Sigmoid colon (tissue), 7 donors: ENCODE measurements around the gene NUCKS1. TPM values are rescaled to one million over a fixed set of nuclear protein-coding genes. Genes with fewer than 3 reads are reported as not detected.
A peak's percentile ranks its signal among the peaks of the same experiment; 100 is the strongest.

Experiments
- DNase-seq: peaks from one replicate; pipeline ENCODE4 v3.0.0-alpha.2; 2019
- H3K27ac ChIP-seq, 4 donors: fragments of 200-600 bp; sonication (generic); one replicate each; pipeline ENCODE4 v1.5.1; 2016 to 2019; ENCODE audit warnings: mild to moderate bottlenecking in 1 of 4
- H3K27me3 ChIP-seq, 3 donors: fragments of 200-600 bp; sonication (generic); one replicate each; pipeline ENCODE4 v1.5.1; 2019; ENCODE audit warnings: mild to moderate bottlenecking in 1 of 3
- H3K36me3 ChIP-seq, 4 donors: fragments of 200-600 bp; sonication (generic); one replicate each; pipeline ENCODE4 v1.5.1; 2016 to 2019
- H3K4me1 ChIP-seq, 4 donors: fragments of 200-600 bp; sonication (generic); one replicate each; pipeline ENCODE4 v1.5.1; 2017 to 2019
- H3K4me3 ChIP-seq, 4 donors: fragments of 200-600 bp; sonication (generic); one replicate each; pipeline ENCODE4 v1.5.1; 2017 to 2019; ENCODE audit warnings: mild to moderate bottlenecking in 2 of 4, moderate library complexity in 1 of 4
- H3K9me3 ChIP-seq, 4 donors: fragments of 200-600 bp in 3 of 4; sonication (generic) in 3 of 4; one replicate each; pipeline versions ENCODE4 v1.5.1 to v1.6.1; 2013 to 2019
- EP300 ChIP-seq, 4 donors: sonication (generic); formaldehyde crosslinking; IDR thresholded peaks; one replicate each; pipeline ENCODE4 v1.6.1; 2017; ENCODE audit warnings: antibody characterized with exemption in 4 of 4
- POLR2A ChIP-seq, 2 donors: fragments of 450-650 bp; IDR thresholded peaks; one replicate each; pipeline ENCODE4 v1.6.1; 2016; ENCODE audit warnings: antibody characterized with exemption in 2 of 2, mild to moderate bottlenecking in 2 of 2, moderate library complexity in 2 of 2
- POLR2AphosphoS5 ChIP-seq, 4 donors: sonication (generic); formaldehyde crosslinking; IDR thresholded peaks; one replicate each; pipeline ENCODE4 v1.6.1; 2017; ENCODE audit warnings: antibody characterized with exemption in 4 of 4
- WGBS, 2 donors: extraction: QIAGEN DNeasy Blood & Tissue Kit; methylation state at CpG; one replicate each; pipeline ENCODE4 v1.1.7; 2013; 5-methylcytosine and 5-hydroxymethylcytosine counted together
- intact Hi-C: fragments of 100-400 bp; cut with DNase I; formaldehyde crosslinking; loops from one replicate; pipeline ENCODE4 v1.15.1; 2023
- polyA plus RNA-seq, 3 donors: library from polyadenylated mRNA; stranded (reverse); fragments of 200-250 nt; gene quantifications; one replicate each; pipeline ENCODE4 v1.2.3, GENCODE V29; 2013
- total RNA-seq, 4 donors: library from RNA; depleted of rRNA; stranded (reverse); fragments of >200 nt; gene quantifications; one replicate each; pipeline ENCODE4 v1.1.0, GENCODE V29; 2016
- TF ChIP-seq, protein P1 (sequence below), 4 experiments: fragments of 450-650 bp in 3 of 4; fragments of 200-600 bp in 1 of 4; IDR thresholded peaks; one replicate each; pipeline ENCODE4 v1.5.1; 2016 to 2019; ENCODE audit warnings: antibody characterized with exemption in 4 of 4, mild to moderate bottlenecking in 3 of 4, moderate library complexity in 2 of 4
- donor health status: healthy with polysubstance abuse.
- donor health status: Bipolar disorder and iron deficiency.
- donor health status: healthy.

Gene NUCKS1
- total and polyA plus RNA-seq, 7 donors = 22.2 to 112 (median 88.9) TPM

DNA sequence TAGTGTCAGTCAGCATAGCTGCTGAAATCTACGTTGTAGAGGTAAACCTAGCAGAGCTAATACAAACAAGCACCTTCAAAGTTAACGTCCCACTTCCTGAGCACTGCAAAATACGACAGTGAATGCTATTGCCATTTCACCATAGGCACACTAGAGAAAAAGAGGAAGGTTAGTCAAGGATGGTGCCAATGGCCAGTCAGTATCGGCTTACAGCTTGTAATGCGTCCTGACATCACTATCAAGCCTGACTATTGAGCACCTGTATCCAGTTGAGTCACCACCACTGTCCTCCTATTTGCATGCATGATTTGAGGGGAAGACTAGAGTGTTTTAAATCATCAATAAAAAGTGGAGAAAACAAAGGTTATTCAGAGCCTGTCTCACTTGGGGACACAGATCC, 34.4 kb downstream of the NUCKS1 start:
- Histone ChIP-seq H3K27ac (no peak overlapping the region), H3K4me3 (no peak overlapping the region), H3K27me3 (no peaks in the 10 kb centered on the region), H3K36me3 (peaks cover 20 to 64% (median 37%) of the 10 kb centered on the region in 4 donors), H3K9me3 (no peaks in the 10 kb centered on the region), H3K4me1 (peaks cover 0 to 15% (median 7%) of the 10 kb centered on the region in 4 donors)
- intact Hi-C loops = no loop called here
- 40 to 64% methylated on average over 5 of the region's 5 CpGs for WGBS, 2 donors
- DNase-seq = no peak
- TF ChIP-seq, protein P1, sequence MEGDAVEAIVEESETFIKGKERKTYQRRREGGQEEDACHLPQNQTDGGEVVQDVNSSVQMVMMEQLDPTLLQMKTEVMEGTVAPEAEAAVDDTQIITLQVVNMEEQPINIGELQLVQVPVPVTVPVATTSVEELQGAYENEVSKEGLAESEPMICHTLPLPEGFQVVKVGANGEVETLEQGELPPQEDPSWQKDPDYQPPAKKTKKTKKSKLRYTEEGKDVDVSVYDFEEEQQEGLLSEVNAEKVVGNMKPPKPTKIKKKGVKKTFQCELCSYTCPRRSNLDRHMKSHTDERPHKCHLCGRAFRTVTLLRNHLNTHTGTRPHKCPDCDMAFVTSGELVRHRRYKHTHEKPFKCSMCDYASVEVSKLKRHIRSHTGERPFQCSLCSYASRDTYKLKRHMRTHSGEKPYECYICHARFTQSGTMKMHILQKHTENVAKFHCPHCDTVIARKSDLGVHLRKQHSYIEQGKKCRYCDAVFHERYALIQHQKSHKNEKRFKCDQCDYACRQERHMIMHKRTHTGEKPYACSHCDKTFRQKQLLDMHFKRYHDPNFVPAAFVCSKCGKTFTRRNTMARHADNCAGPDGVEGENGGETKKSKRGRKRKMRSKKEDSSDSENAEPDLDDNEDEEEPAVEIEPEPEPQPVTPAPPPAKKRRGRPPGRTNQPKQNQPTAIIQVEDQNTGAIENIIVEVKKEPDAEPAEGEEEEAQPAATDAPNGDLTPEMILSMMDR (IDR thresholded peaks at IDR 0.05) = no peak
- TF ChIP-seq POLR2AphosphoS5 (IDR thresholded peaks at IDR 0.05) (no peak), EP300 (IDR thresholded peaks at IDR 0.05) (no peak), POLR2A (IDR thresholded peaks at IDR 0.05) (no peak)

DNA sequence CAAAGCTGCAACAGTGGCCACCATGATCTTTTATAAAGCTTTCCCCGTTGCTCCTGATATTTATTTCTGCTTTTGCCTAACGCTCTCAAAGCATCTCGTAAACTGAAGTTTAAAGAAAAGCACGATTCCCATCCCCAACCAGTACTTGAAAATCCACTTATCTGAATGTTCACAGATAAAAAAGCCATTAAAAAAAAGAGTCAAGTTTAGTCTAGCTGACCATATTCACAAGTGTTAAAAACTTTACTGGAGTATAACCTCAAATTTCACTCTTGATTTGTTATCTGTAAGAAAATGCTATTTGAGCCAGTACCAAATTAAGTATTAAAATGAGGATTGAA, 35.1 kb downstream of the NUCKS1 start:
- Histone ChIP-seq H3K4me1 (peaks cover 0 to 15% (median 8%) of the 10 kb centered on the region in 4 donors), H3K27ac (no peak overlapping the region), H3K36me3 (peaks cover 12 to 57% (median 30%) of the 10 kb centered on the region in 4 donors), H3K4me3 (no peak overlapping the region), H3K9me3 (no peaks in the 10 kb centered on the region), H3K27me3 (no peaks in the 10 kb centered on the region)
- no peak for TF ChIP-seq POLR2A (IDR thresholded peaks at IDR 0.05)
- TF ChIP-seq EP300 (IDR thresholded peaks at IDR 0.05) = no peak
- TF ChIP-seq POLR2AphosphoS5 (IDR thresholded peaks at IDR 0.05) = no peak
- TF ChIP-seq, protein P1 (IDR thresholded peaks at IDR 0.05) = no peak
- WGBS, 2 donors = 70 to 82% methylated on average over 4 of the region's 4 CpGs
- DNase-seq = no peak
- intact Hi-C loops = no loop called here

DNA sequence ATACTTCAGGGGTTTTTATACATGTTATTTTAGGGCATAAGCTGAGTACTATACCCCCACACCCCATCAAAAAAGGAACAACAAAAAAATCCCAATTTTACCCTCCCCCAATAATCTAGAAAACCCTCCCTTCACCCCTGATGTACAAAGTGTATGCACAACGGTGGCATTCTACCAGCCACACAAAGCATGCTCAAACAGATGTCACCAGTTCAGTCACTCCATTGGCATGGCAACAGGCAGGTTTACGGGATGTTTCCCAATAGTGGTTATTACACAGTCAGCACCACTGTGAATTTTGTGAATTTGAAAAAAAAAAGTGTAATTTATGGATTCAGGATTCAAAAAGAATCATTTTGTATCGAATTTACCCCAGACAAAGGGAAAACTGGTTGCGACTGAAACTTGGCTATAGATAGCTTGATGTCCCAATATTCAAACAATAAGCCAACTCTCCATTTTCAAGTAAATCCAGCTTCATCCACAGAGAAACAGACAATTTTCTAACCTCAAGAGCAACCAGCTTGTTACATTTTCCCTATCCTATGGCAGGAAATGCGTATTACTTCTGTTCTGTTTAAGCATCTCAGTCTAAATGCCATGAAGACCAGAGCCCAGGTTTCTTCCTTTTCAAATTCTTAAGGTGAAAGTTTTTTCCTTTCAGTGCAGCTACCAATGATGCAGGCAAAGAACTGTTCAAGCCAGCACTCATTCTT, 35.6 kb downstream of the NUCKS1 start:
- Histone ChIP-seq H3K9me3 (no peaks in the 10 kb centered on the region), H3K27me3 (no peaks in the 10 kb centered on the region), H3K36me3 (peaks cover 9 to 57% (median 25%) of the 10 kb centered on the region in 4 donors), H3K4me1 (peaks cover 0 to 15% (median 8%) of the 10 kb centered on the region in 4 donors), H3K4me3 (no peak overlapping the region), H3K27ac (peak overlapping the region in 1 of 4 donors; percentile 1)
- no peak for DNase-seq
- TF ChIP-seq, protein P1 (IDR thresholded peaks at IDR 0.05) = no peak
- TF ChIP-seq POLR2AphosphoS5 (IDR thresholded peaks at IDR 0.05) (no peak), POLR2A (IDR thresholded peaks at IDR 0.05) (no peak), EP300 (IDR thresholded peaks at IDR 0.05) (no peak)
- WGBS, 2 donors = 71 to 77% methylated on average over 5 of the region's 5 CpGs
- intact Hi-C loops = no loop called here

DNA sequence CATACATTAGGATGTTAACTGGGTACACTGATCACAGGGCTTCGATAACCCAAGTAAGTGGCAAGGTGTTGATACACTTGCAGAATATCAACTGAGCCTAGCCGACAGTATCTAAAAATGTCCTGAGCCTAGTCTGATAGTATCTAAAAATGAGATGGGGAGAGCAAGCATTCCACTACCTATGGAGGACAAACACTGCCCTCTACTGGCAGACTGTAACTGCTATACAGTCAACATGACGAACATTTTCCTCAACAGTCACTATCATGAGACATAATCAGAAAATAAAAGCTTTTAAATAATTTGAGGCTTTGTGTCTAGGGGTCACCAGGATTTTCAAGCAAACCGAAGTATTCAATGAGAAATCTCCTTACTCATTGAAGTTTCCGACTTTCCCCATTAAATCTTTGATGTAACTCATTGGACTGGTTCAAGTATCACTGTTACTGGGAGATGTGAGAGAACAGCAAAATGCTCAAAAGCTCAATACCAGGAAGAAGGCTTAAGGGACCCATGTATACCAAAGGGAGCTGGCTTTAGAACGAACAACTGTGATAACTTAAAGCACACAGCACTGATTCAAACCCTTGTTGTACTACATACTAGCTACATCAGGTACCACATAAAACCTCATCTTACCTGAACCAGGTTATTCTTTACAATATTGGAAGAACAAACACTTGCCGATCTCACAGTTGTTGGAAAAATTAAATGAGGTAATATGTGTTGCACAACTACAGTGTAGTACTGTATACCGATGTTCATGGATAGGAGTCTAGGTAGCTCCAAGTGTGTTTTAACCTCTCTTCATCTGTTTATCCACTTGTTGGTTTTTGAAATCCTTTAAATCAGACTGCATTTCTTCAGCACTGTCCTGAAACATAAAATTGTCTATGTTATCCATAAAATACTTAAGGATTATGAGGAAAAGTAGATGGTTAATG, 38.6 kb downstream of the NUCKS1 start:
- peaks cover 0 to 23% (median 10%) of the 10 kb centered on the region in 4 donors for H3K4me1 ChIP-seq
- H3K9me3 ChIP-seq = no peaks in the 10 kb centered on the region
- peak in 3 of 4 donors; percentile 25 to 45 (median 32) for TF ChIP-seq POLR2AphosphoS5 (IDR thresholded peaks at IDR 0.05)
- no peak for TF ChIP-seq POLR2A (IDR thresholded peaks at IDR 0.05)
- no peak for TF ChIP-seq EP300 (IDR thresholded peaks at IDR 0.05)
- TF ChIP-seq, protein P1 (IDR thresholded peaks at IDR 0.05) = peak; percentile 41 to 88 (median 79)
- peak overlapping the region in 1 of 4 donors; percentile 8 for H3K27ac ChIP-seq
- DNase-seq = no peak
- 41 to 47% methylated on average over 8 of the region's 8 CpGs for WGBS, 2 donors
- intact Hi-C loops = loop anchor here (2.0 kb wide), 1 partner anchor 53 kb away; no protein-coding TSS in a partner anchor
- H3K27me3 ChIP-seq = no peaks in the 10 kb centered on the region
- H3K36me3 ChIP-seq = peaks cover 0 to 35% (median 5%) of the 10 kb centered on the region in 4 donors
- no peak overlapping the region for H3K4me3 ChIP-seq
